Measurements from ENCODE around the gene DMKN.

DNA sequence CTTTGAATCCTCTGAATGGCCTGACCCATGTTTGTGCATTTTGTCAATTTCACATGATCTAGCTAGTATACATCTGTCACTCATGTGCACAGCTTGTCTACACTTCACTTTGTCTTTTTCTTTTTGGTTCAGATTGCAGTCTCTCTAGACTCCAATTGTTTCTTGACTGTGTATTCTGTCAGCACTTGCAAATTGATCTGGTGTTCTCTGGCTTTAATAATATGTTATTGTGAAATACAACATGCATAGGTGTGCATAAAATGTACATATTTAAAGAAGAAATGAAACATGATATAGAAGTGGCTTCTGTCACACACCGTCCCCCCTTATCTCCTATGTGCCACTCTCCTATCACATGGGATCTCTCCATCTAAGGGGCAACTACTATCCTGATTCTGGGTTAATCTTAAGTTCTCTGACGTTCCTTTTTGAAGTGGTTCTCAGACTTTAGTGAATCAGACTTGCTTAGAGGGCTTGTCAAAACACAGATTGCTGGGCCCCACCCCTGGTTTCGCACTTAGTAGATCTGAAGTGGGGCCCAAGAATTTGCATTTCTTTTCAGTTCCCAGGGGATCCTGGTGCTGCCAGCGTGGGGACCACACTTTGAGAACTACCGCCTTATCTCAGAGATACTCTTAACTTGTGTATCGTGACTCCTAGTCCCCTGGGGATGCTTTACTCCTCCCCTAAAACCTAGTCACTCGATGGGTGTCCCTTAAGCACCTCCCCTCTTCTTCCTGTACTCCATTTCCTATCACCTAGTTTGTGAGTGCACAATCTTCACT lies 29.0 kb downstream of the DMKN start:
- TF ChIP-seq, protein P1, sequence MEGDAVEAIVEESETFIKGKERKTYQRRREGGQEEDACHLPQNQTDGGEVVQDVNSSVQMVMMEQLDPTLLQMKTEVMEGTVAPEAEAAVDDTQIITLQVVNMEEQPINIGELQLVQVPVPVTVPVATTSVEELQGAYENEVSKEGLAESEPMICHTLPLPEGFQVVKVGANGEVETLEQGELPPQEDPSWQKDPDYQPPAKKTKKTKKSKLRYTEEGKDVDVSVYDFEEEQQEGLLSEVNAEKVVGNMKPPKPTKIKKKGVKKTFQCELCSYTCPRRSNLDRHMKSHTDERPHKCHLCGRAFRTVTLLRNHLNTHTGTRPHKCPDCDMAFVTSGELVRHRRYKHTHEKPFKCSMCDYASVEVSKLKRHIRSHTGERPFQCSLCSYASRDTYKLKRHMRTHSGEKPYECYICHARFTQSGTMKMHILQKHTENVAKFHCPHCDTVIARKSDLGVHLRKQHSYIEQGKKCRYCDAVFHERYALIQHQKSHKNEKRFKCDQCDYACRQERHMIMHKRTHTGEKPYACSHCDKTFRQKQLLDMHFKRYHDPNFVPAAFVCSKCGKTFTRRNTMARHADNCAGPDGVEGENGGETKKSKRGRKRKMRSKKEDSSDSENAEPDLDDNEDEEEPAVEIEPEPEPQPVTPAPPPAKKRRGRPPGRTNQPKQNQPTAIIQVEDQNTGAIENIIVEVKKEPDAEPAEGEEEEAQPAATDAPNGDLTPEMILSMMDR (IDR thresholded peaks at IDR 0.05), result no peak
- TF ChIP-seq POLR2A (IDR thresholded peaks at IDR 0.05), result no peak

All from adrenal gland (tissue), 5 donors.